K562 (cell line): ENCODE measurements around the gene OMA1. TPM values are rescaled to one million over a fixed set of nuclear protein-coding genes. Genes with fewer than 3 reads are reported as not detected.

Source experiments
- CBFA2T3 ChIP-seq: fragments of 450-650 bp; IDR thresholded peaks from 2 replicates; pipeline ENCODE4 v1.6.1; 2017
- EWSR1 ChIP-seq: fragments of 450-650 bp; IDR thresholded peaks from 2 replicates; pipeline ENCODE4 v1.6.1; 2018; ENCODE audit warnings: borderline replicate concordance, mild to moderate bottlenecking, low read depth, moderate library complexity; ENCODE audit not compliant: partially characterized antibody
- HDAC1 ChIP-seq, 2 experiments: fragments of 450-650 bp; IDR thresholded peaks; 2 replicates each; pipeline ENCODE4 v1.6.1; 2016 to 2017; ENCODE audit warnings: inconsistent platforms in 1 of 2, mild to moderate bottlenecking in 1 of 2, moderate library complexity in 1 of 2
- IRF2 ChIP-seq: sonication (generic); formaldehyde crosslinking; IDR thresholded peaks from 2 replicates; pipeline ENCODE4 v1.8.1; 2022; ENCODE audit warnings: mild to moderate bottlenecking, missing genetic modification reagents
- JUN ChIP-seq, 2 experiments: sonication (generic) in 1 of 2; formaldehyde crosslinking in 1 of 2; IDR thresholded peaks; 2 replicates each; pipeline versions ENCODE4 v1.6.1 to v1.8.0; 2012 to 2022; ENCODE audit warnings: borderline replicate concordance in 2 of 2, mild to moderate bottlenecking in 2 of 2, improper control_type of control experiment in 1 of 2, low read depth in 1 of 2, low read length in 1 of 2, missing genetic modification reagents in 1 of 2
- KAT7 ChIP-seq: sonication (generic); formaldehyde crosslinking; IDR thresholded peaks from 2 replicates; pipeline ENCODE4 v1.8.0; 2022; ENCODE audit warnings: missing genetic modification reagents, mild to moderate bottlenecking, borderline replicate concordance
- KDM5B ChIP-seq: fragments of 200-600 bp; sonication (generic); IDR thresholded peaks from 2 replicates; pipeline ENCODE4 v1.6.1; 2012; ENCODE audit warnings: low read depth, mild to moderate bottlenecking, moderate library complexity, low read length, control low read depth, inconsistent platforms; ENCODE audit not compliant: insufficient replicate concordance
- KLF13 ChIP-seq: fragments of 450-650 bp; IDR thresholded peaks from 2 replicates; pipeline ENCODE4 v1.6.1; 2016; ENCODE audit warnings: missing genetic modification characterization, low read depth, mild to moderate bottlenecking, missing compliant biosample characterization, moderate library complexity, borderline replicate concordance
- LEF1 ChIP-seq: fragments of 450-650 bp; IDR thresholded peaks from 2 replicates; pipeline ENCODE4 v1.6.1; 2016; ENCODE audit warnings: mild to moderate bottlenecking
- MCM5 ChIP-seq: fragments of 450-650 bp; IDR thresholded peaks from 2 replicates; pipeline ENCODE4 v1.6.1; 2016; ENCODE audit warnings: low read depth
- MEIS2 ChIP-seq: fragments of 450-650 bp; IDR thresholded peaks from 2 replicates; pipeline ENCODE4 v1.6.1; 2014; ENCODE audit warnings: mild to moderate bottlenecking; ENCODE audit not compliant: partially characterized antibody
- PCBP1 ChIP-seq: fragments of 200-400 bp; formaldehyde crosslinking; IDR thresholded peaks from 2 replicates; pipeline ENCODE4 v1.6.1; 2018; ENCODE audit warnings: mild to moderate bottlenecking, low read depth, low read length; ENCODE audit not compliant: poor library complexity, severe bottlenecking
- POLR2H ChIP-seq: IDR thresholded peaks from 2 replicates; pipeline ENCODE4 v1.6.1; 2016; ENCODE audit warnings: missing genetic modification characterization, low read depth, mild to moderate bottlenecking, control low read depth, missing compliant biosample characterization, moderate library complexity
- PTBP1 ChIP-seq: fragments of 200-400 bp; formaldehyde crosslinking; IDR thresholded peaks from 2 replicates; pipeline ENCODE4 v1.6.1; 2017; ENCODE audit warnings: low read depth, low read length
- SMAD1 ChIP-seq: fragments of 150-350 bp; IDR thresholded peaks from 2 replicates; pipeline ENCODE4 v1.6.1; 2014; ENCODE audit warnings: low read length, low read depth; ENCODE audit not compliant: partially characterized antibody
- STAG1 ChIP-seq: sonication (generic); formaldehyde crosslinking; IDR thresholded peaks from 2 replicates; pipeline ENCODE4 v1.5.0; 2020; ENCODE audit warnings: missing genetic modification reagents, borderline replicate concordance
- TCF7 ChIP-seq: sonication (generic); IDR thresholded peaks from 2 replicates; pipeline ENCODE4 v1.6.1; 2016; ENCODE audit warnings: antibody characterized with exemption, borderline replicate concordance
- ZNF444 ChIP-seq: fragments of 250-450 bp; sonication (Bioruptor Pico); IDR thresholded peaks from 2 replicates; pipeline ENCODE4 v1.4.0; 2020; ENCODE audit warnings: mild to moderate bottlenecking, moderate library complexity
- polyA plus RNA-seq, 8 experiments: library from polyadenylated mRNA; depleted of rRNA in 4 of 8; stranded (reverse) in 5 of 8; unstranded in 3 of 8; fragments of >200 nt; fragmentation: Nextera tagmentation in 2 of 8; fragmentation: Illumina TruSeq in 1 of 8; extraction: Ambion mirVana in 2 of 8; extraction: Trizol in 1 of 8; gene quantifications; 2 replicates each; pipeline versions ENCODE4 v1.2.1 to v1.2.3, GENCODE V29; 2011 to 2014; ENCODE audit warnings: inconsistent platforms in 1 of 8, missing spikeins in 1 of 8
- total RNA-seq, 7 experiments: library from RNA; depleted of rRNA in 6 of 7; stranded (reverse); fragments of >200 nt in 6 of 7; fragmentation: Illumina TruSeq in 2 of 7; extraction: Trizol in 2 of 7; gene quantifications; 2 replicates each; pipeline versions ENCODE4 v1.2.1 to v1.2.3, GENCODE V29; 2011 to 2021; ENCODE audit warnings: low replicate concordance in 1 of 7
- TF ChIP-seq, protein P1 (sequence below), 2 experiments: IDR thresholded peaks in 1 of 2; conservative IDR thresholded peaks in 1 of 2; 2 replicates each; pipeline ENCODE4 v1.6.1; 2016; ENCODE audit warnings: low read depth in 2 of 2, mild to moderate bottlenecking in 1 of 2, missing compliant biosample characterization in 1 of 2, missing genetic modification characterization in 1 of 2, moderate library complexity in 1 of 2
- TF ChIP-seq, protein P2 (sequence below): fragments of 450-650 bp; IDR thresholded peaks from one replicate; pipeline ENCODE4 v1.6.1; 2018; ENCODE audit warnings: mild to moderate bottlenecking, moderate library complexity; ENCODE audit not compliant: partially characterized antibody
- TF ChIP-seq, protein P3 (sequence below): fragments of 250-450 bp; sonication (Bioruptor Pico); IDR thresholded peaks from 2 replicates; pipeline ENCODE4 v1.8.0; 2022; ENCODE audit warnings: moderate library complexity, mild to moderate bottlenecking, inconsistent platforms

Gene OMA1
- total and polyA plus RNA-seq, 9 of the 15 experiments (the other 6 are each of a cell fraction or from before 2014, with no cell fraction given) = 16.6 to 51.5 (median 33.5) TPM

- TF ChIP-seq, protein P1, sequence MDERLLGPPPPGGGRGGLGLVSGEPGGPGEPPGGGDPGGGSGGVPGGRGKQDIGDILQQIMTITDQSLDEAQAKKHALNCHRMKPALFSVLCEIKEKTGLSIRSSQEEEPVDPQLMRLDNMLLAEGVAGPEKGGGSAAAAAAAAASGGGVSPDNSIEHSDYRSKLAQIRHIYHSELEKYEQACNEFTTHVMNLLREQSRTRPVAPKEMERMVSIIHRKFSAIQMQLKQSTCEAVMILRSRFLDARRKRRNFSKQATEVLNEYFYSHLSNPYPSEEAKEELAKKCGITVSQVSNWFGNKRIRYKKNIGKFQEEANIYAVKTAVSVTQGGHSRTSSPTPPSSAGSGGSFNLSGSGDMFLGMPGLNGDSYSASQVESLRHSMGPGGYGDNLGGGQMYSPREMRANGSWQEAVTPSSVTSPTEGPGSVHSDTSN (CRISPR knock-in tag; IDR thresholded peaks at IDR 0.05; ENCODE audit: low read depth) = no peak
- TF ChIP-seq, protein P1 (tag; conservative IDR thresholded peaks at IDR 0.05; ENCODE audit: low read depth) = peak; percentile 22; the same call in 1 of the 2 replicates
- no peak for TF ChIP-seq SMAD1
- no peak for TF ChIP-seq PTBP1
- no peak for TF ChIP-seq HDAC1 (IDR thresholded peaks at IDR 0.05)
- TF ChIP-seq IRF2 (CRISPR knock-in tag) = no peak
- TF ChIP-seq MCM5 = no peak
- TF ChIP-seq, protein P2, sequence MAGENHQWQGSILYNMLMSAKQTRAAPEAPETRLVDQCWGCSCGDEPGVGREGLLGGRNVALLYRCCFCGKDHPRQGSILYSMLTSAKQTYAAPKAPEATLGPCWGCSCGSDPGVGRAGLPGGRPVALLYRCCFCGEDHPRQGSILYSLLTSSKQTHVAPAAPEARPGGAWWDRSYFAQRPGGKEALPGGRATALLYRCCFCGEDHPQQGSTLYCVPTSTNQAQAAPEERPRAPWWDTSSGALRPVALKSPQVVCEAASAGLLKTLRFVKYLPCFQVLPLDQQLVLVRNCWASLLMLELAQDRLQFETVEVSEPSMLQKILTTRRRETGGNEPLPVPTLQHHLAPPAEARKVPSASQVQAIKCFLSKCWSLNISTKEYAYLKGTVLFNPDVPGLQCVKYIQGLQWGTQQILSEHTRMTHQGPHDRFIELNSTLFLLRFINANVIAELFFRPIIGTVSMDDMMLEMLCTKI = no peak
- TF ChIP-seq LEF1 = no peak
- TF ChIP-seq, protein P3, sequence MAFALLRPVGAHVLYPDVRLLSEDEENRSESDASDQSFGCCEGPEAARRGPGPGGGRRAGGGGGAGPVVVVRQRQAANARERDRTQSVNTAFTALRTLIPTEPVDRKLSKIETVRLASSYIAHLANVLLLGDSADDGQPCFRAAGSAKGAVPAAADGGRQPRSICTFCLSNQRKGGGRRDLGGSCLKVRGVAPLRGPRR (CRISPR knock-in tag) = no peak
- TF ChIP-seq ZNF444 (CRISPR knock-in tag) = no peak
- no peak for TF ChIP-seq JUN (IDR thresholded peaks at IDR 0.05; ENCODE audit: borderline replicate concordance, low read depth, low read length)
- no peak for TF ChIP-seq JUN (CRISPR knock-in tag; IDR thresholded peaks at IDR 0.05; ENCODE audit: borderline replicate concordance)
- no peak for TF ChIP-seq POLR2H
- no peak for TF ChIP-seq TCF7
- no peak for TF ChIP-seq PCBP1
- TF ChIP-seq MEIS2 = peak; percentile 41
- TF ChIP-seq KAT7 (CRISPR knock-in tag) = no peak
- no peak for TF ChIP-seq KDM5B
- no peak for TF ChIP-seq KLF13 (tag)
- no peak for TF ChIP-seq EWSR1
- TF ChIP-seq STAG1 (CRISPR knock-in tag) = no peak
- peak; percentile 53 for TF ChIP-seq CBFA2T3
Measured at GRCh38 chr1:58543260-58543659, 3.3 kb downstream of the OMA1 start (continued).
